Choroid plexus epithelial cell (primary cell): Measurements from ENCODE around the gene ATCAY.

Experiments used
- DNase-seq: peaks from one replicate; pipeline ENCODE4 v3.0.0-alpha.2; 2010; ENCODE audit warnings: low read depth
- H3K4me3 ChIP-seq: 2 replicates; pipeline ENCODE4 v1.5.1; 2011; ENCODE audit warnings: low read depth, mild to moderate bottlenecking, control low read depth, low read length, moderate library complexity
- CTCF ChIP-seq: conservative IDR thresholded peaks from 2 replicates; pipeline ENCODE4 v1.5.1; 2011; ENCODE audit warnings: low read depth, mild to moderate bottlenecking, control low read depth, inconsistent platforms, low read length, moderate library complexity

Gene ATCAY

GRCh38 chr19:3852614-3853254 is 27.8 kb upstream of the ATCAY start:
- DNase-seq: peak; percentile 76
- peak; percentile 34 for TF ChIP-seq CTCF
- no peak overlapping the region for H3K4me3 ChIP-seq

DNA sequence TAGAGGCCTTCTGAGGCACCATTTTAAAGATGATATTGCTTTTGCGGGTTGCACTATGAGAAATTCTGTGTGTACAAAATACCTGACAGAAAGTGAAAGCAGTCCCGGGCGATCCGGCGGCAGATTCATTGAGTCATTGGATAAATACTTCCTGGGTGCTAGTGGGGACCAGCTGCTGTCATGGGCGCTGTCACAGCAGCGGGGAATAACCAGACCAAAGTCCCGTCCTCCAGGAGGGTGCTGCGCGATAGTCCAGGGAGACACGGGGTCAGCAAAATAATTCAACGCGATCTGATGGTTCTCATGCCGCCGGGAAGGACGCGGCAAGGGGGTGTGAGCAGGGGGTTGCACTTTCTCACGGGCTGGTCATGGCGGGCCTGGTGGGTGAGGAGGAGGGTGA is 25.2 kb upstream of the ATCAY start:
- DNase-seq: no peak
- no peak overlapping the region for H3K4me3 ChIP-seq
- no peak for TF ChIP-seq CTCF

DNA sequence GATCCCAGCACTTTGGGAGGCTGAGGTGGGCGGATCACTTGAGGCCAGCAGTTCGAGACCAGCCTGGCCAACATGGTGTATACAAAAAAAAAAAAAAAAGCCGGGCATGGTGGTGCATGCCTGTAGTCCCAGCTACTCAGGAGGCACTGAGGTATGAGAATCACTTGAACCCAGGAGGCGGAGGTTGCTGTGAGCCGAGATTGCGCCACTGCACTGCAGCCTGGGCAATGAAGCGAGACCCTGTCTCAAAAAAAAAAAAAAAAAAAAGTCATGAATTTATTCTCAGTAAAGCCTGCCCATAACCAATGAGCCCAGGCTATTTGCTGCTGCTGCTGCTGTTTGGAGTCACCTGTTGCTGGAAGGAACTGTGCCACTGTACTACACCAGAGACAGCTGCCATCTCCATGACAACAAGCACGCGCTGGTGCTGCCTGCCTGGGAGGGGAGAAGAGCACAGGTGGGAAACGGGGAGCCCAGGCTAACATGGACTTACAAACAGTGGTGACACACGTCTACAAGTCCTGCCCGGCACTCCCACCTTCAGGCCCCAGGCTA is 23.0 kb upstream of the ATCAY start:
- no peak for TF ChIP-seq CTCF
- H3K4me3 ChIP-seq: no peak overlapping the region
- peak; percentile 21 for DNase-seq

DNA sequence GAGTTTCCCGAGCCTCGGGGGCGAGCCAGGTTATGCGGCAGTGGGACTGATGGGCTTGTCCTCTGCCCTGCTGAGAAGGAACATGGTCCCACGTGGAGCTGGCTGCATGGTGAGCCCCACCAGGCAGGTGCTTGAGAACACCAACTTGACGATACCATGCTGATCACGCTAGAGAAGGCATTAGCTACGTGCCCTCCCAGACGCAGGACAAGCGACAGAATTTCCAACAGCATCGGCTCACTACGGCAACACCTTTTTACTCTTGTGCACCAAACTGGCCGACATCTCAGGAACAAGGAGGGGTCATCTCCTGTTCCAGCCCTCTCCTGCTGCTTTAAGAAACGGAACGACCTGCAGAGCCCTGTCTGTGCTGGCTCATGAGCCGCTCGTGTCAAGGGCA is 20.0 kb upstream of the ATCAY start:
- H3K4me3 ChIP-seq: no peak overlapping the region
- DNase-seq: no peak
- no peak for TF ChIP-seq CTCF

DNA sequence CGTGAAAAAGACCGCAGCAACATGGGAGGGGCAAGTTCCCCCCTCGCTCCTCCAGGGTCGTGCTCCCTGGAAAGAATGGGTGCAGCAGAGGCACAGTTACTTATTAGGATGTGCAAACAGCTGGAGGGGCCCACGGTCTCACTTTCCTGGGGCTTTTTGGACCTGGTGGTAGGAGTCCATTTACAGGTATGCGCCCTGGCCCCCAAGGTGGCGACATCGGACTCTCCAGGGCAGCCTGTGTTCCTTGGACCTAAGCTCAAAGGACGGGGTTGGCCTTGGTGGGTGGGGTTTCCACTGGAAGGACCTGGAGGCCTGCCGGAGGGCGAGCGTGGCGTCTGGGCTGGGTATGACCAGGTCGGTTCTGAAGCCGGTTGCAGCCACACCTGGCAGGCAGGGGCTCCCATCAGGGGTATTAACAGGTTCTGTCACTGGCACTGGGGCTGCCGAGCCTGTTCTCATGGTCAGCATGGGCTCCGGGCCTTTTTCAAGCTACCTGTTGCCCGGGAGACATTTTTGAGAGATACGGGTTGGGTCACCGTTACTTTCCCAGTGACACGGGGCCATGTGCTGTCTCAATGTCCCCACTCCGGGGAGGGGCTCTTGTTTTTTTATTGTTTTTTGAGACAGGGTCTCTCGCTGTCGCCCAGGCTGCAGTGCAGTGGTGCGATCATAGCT is 17.5 kb upstream of the ATCAY start:
- H3K4me3 ChIP-seq: no peak overlapping the region
- TF ChIP-seq CTCF: no peak
- DNase-seq: no peak

DNA sequence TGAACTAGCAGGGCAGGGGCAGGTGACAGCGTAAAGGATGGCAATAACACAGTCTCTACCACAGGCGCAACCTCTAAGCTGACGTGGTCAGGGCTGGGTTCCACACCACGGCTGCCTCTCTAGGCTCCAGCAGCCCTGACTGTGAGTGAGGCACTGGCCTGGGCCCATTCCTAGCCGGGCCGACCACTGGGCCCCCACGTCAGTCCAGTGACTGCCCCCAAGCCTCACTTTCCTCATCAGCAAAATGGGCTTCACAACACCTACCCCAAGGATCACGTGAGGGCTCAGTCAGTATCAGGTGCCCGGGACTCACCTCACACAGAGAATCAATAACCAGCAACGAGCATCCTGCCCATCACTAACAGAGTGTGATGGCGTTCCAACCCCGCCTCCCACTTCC is 16.8 kb upstream of the ATCAY start:
- no peak for TF ChIP-seq CTCF
- no peak for DNase-seq
- no peak overlapping the region for H3K4me3 ChIP-seq
